ENCODE results near the gene TSKU.

DNA sequence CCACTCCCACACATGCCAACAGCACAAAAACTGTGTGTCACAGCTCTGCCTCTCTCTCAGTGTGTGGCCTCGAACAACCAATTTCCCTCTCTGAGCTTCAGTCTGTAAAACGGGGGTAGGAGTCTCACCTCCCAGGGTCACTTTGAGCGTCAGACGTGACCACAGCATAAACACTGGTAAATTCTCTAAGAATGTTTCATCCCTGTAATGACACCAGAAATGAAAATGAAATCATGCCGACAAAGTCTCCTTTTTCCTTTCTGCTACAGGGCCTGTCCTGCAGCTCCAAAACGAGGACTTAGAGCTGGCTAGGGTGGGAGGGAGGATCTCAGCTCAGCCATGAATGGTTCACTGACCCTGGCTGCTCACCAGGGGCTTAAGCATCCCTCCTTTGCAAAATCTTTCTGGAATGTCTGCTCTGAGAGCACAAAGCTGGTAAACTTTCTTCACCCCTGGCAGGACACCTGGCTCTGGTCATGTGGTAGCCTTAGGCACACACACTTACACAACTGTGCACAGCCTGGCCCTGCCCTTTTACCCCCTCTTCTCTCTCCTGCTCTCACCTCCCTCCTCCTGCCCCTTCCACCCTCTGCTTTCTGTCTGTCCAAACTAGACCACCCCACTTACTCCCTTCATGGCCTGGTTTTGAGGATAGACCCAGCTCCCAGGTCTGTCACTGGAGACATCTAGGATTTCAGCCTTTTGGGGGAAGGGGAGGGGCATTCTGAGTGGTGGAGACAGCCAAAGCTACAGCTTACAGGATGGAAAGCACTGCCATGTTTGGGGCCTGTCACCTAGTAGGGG is 12.3 kb upstream of the TSKU start:
- TF ChIP-seq, protein P1, sequence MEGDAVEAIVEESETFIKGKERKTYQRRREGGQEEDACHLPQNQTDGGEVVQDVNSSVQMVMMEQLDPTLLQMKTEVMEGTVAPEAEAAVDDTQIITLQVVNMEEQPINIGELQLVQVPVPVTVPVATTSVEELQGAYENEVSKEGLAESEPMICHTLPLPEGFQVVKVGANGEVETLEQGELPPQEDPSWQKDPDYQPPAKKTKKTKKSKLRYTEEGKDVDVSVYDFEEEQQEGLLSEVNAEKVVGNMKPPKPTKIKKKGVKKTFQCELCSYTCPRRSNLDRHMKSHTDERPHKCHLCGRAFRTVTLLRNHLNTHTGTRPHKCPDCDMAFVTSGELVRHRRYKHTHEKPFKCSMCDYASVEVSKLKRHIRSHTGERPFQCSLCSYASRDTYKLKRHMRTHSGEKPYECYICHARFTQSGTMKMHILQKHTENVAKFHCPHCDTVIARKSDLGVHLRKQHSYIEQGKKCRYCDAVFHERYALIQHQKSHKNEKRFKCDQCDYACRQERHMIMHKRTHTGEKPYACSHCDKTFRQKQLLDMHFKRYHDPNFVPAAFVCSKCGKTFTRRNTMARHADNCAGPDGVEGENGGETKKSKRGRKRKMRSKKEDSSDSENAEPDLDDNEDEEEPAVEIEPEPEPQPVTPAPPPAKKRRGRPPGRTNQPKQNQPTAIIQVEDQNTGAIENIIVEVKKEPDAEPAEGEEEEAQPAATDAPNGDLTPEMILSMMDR (conservative IDR thresholded peaks at IDR 0.05; ENCODE audit: low read length) = no peak
- TF ChIP-seq EZH2phosphoT487 (IDR thresholded peaks at IDR 0.05; ENCODE audit: borderline replicate concordance) = no peak

All from Loucy (cell line).